Left cardiac atrium (tissue), 4 donors: Measurements from ENCODE around the gene MPPED1. TPM values are rescaled to one million over a fixed set of nuclear protein-coding genes. Genes with fewer than 3 reads are reported as not detected.

Experiments used
- ATAC-seq, 2 donors: fragments of 200-7000 bp; cut with Tn5 transposase; one replicate each; pipeline ENCODE4 v1.9.1; 2020; ENCODE audit warnings: mild to moderate bottlenecking in 2 of 2, moderate library complexity in 2 of 2
- DNase-seq: peaks from one replicate; pipeline ENCODE4 v3.0.0-alpha.2; 2020
- intact Hi-C, 2 donors: fragments of 100-400 bp; cut with DNase I; formaldehyde crosslinking; loops; one replicate each; pipeline versions ENCODE4 v1.14.1 to v1.15.1; 2022 to 2023
- total RNA-seq, 2 donors: library from RNA; stranded (reverse); fragmentation: NEBNext Ultra II Directional; extraction: Animal tissue kit (Norgen Biotek cat#: 25700); gene quantifications; one replicate each; pipeline ENCODE4 v1.2.1, GENCODE V29; 2021
- donor health status: DM: no; HTN: yes; CAD: no.
- donor health status: DM: no; HTN: yes; CAD: no; lungs with severe emphysema.
- donor health status: DM: yes; HTN: yes; CAD: no.
- donor health status: Dilated cardiomyopathy.

Gene MPPED1
- total RNA-seq, 2 donors from 2014 or later = 0.12 TPM; not detected in 1

GRCh38 chr22:43502306-43502874 lies 90.6 kb downstream of the MPPED1 start:
- intact Hi-C loops = no loop called here
- no peak for DNase-seq
- ATAC-seq = no peak

- DNase-seq = no peak
- ATAC-seq = no peak
- intact Hi-C loops = no loop called here
Observed at GRCh38 chr22:43504068-43504467, 92.3 kb downstream of the MPPED1 start.

- DNase-seq = no peak
- intact Hi-C loops = no loop called here
- no peak for ATAC-seq
Observed at GRCh38 chr22:43504666-43505261, 93.0 kb downstream of the MPPED1 start.

- ATAC-seq (no peak), DNase-seq (no peak)
- intact Hi-C loops = no loop called here
Observed at GRCh38 chr22:43505423-43505822, 93.6 kb downstream of the MPPED1 start.

GRCh38 chr22:43505896-43506295 lies 94.1 kb downstream of the MPPED1 start:
- DNase-seq = no peak
- intact Hi-C loops = no loop called here
- ATAC-seq = no peak

- DNase-seq (no peak), ATAC-seq (no peak)
- intact Hi-C loops = no loop called here
Observed at GRCh38 chr22:43506487-43506886, 94.7 kb downstream of the MPPED1 start.

- intact Hi-C loops = no loop called here
Observed at GRCh38 chr22:43507235-43507634, 95.4 kb downstream of the MPPED1 start.

GRCh38 chr22:43508489-43508888 lies 96.7 kb downstream of the MPPED1 start:
- no peak for ATAC-seq
- intact Hi-C loops = no loop called here

More at GRCh38 chr22:43507235-43507634, 95.4 kb downstream of the MPPED1 start:
- DNase-seq = no peak
- ATAC-seq = no peak

GRCh38 chr22:43509337-43509736 lies 97.5 kb downstream of the MPPED1 start:
- DNase-seq (no peak), ATAC-seq (no peak)
- intact Hi-C loops = no loop called here

More at GRCh38 chr22:43508489-43508888, 96.7 kb downstream of the MPPED1 start:
- DNase-seq = no peak

GRCh38 chr22:43510281-43511070 lies 98.7 kb downstream of the MPPED1 start:
- no peak for DNase-seq
- ATAC-seq = no peak
- intact Hi-C loops = no loop called here

GRCh38 chr22:43511276-43511910 lies 99.6 kb downstream of the MPPED1 start:
- DNase-seq = no peak
- ATAC-seq = no peak
- intact Hi-C loops = no loop called here

GRCh38 chr22:43512279-43512678 lies 100.5 kb downstream of the MPPED1 start:
- intact Hi-C loops = no loop called here
- no peak for DNase-seq
- ATAC-seq = no peak

- no peak for ATAC-seq
- intact Hi-C loops = no loop called here
- no peak for DNase-seq
Observed at GRCh38 chr22:43514476-43515157, 102.8 kb downstream of the MPPED1 start.

GRCh38 chr22:43515411-43515810 lies 103.6 kb downstream of the MPPED1 start:
- no peak for ATAC-seq
- intact Hi-C loops = no loop called here
- DNase-seq = no peak

GRCh38 chr22:43515902-43516301 lies 104.1 kb downstream of the MPPED1 start:
- ATAC-seq = no peak
- intact Hi-C loops = no loop called here
- no peak for DNase-seq

- ATAC-seq = no peak
- DNase-seq = no peak
- intact Hi-C loops = no loop called here
Observed at GRCh38 chr22:43516386-43516785, 104.6 kb downstream of the MPPED1 start.

- intact Hi-C loops = no loop called here
- no peak for DNase-seq
- ATAC-seq = no peak
Observed at GRCh38 chr22:43516996-43517635, 105.3 kb downstream of the MPPED1 start.

GRCh38 chr22:43520632-43521039 lies 108.8 kb downstream of the MPPED1 start:
- DNase-seq (no peak), ATAC-seq (no peak)
- intact Hi-C loops = no loop called here

GRCh38 chr22:43521716-43522115 lies 109.9 kb downstream of the MPPED1 start:
- ATAC-seq (no peak), DNase-seq (no peak)
- intact Hi-C loops = no loop called here
